Nephron progenitor cell (in vitro differentiated cells): Measurements from ENCODE around the gene GALK2.

ENCODE experiments used
- DNase-seq: peaks from one replicate; pipeline ENCODE4 v3.0.0; 2021
- H3K27ac Mint-ChIP-seq: 2 replicates; pipeline ENCODE4 v1.8.0; 2021; ENCODE audit warnings: mild to moderate bottlenecking, moderate library complexity, mixed read lengths
- H3K27me3 Mint-ChIP-seq: 2 replicates; pipeline ENCODE4 v1.8.0; 2021; ENCODE audit warnings: mild to moderate bottlenecking, low read depth, mixed read lengths; ENCODE audit not compliant: poor library complexity
- H3K36me3 Mint-ChIP-seq: 2 replicates; pipeline ENCODE4 v1.8.0; 2021; ENCODE audit warnings: low read depth, mixed read lengths
- H3K4me1 Mint-ChIP-seq: 2 replicates; pipeline ENCODE4 v1.8.0; 2021; ENCODE audit warnings: mixed read lengths
- H3K4me3 Mint-ChIP-seq: 2 replicates; pipeline ENCODE4 v1.8.0; 2021; ENCODE audit warnings: mild to moderate bottlenecking, moderate library complexity, mixed read lengths
- H3K9me3 Mint-ChIP-seq: 2 replicates; pipeline ENCODE4 v1.8.0; 2021; ENCODE audit warnings: mild to moderate bottlenecking, moderate library complexity, mixed read lengths
- TF ChIP-seq, protein P1 (sequence below): fragments of 200-600 bp; sonication (generic); IDR thresholded peaks from 2 replicates; pipeline ENCODE4 v1.5.0; 2021; ENCODE audit warnings: antibody characterized with exemption

The GALK2 gene

GRCh38 chr15:49235446-49236124 is 65.5 kb downstream of the GALK2 start:
- no peaks in the 10 kb centered on the region for H3K9me3 Mint-ChIP-seq
- H3K27me3 Mint-ChIP-seq = peaks cover 3% of the 10 kb centered on the region
- DNase-seq = peak; percentile 54
- peaks cover 30% of the 10 kb centered on the region for H3K4me1 Mint-ChIP-seq
- peak overlapping the region; percentile 3 for H3K27ac Mint-ChIP-seq
- peaks cover 26% of the 10 kb centered on the region for H3K36me3 Mint-ChIP-seq
- H3K4me3 Mint-ChIP-seq = no peak overlapping the region
- TF ChIP-seq, protein P1, sequence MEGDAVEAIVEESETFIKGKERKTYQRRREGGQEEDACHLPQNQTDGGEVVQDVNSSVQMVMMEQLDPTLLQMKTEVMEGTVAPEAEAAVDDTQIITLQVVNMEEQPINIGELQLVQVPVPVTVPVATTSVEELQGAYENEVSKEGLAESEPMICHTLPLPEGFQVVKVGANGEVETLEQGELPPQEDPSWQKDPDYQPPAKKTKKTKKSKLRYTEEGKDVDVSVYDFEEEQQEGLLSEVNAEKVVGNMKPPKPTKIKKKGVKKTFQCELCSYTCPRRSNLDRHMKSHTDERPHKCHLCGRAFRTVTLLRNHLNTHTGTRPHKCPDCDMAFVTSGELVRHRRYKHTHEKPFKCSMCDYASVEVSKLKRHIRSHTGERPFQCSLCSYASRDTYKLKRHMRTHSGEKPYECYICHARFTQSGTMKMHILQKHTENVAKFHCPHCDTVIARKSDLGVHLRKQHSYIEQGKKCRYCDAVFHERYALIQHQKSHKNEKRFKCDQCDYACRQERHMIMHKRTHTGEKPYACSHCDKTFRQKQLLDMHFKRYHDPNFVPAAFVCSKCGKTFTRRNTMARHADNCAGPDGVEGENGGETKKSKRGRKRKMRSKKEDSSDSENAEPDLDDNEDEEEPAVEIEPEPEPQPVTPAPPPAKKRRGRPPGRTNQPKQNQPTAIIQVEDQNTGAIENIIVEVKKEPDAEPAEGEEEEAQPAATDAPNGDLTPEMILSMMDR = peak; percentile 75

DNA sequence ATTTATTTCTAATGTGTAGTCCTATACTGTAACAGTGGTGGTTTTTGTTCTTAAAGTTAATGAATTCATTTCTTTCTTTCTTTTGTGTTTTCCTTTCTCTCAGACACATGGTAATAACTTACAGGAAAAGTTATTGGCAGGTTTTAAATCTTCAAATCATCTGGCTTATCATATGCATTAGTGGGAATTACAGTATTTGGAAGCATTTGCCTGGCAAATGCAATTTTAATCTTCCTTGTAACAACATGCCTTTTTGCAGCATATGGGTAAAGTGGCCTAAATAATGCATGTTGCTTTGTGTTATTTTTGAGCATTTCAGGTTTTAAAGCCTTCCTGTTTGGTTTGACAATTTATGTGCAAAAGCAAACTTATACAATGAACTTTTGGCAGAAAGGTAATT is 66.8 kb downstream of the GALK2 start:
- Mint-ChIP-seq H3K4me3 (no peak overlapping the region), H3K9me3 (no peaks in the 10 kb centered on the region), H3K36me3 (peaks cover 17% of the 10 kb centered on the region), H3K27ac (no peak overlapping the region), H3K27me3 (peaks cover 3% of the 10 kb centered on the region), H3K4me1 (peaks cover 30% of the 10 kb centered on the region)
- TF ChIP-seq, protein P1 = no peak
- DNase-seq = no peak

GRCh38 chr15:49238342-49238741 is 68.3 kb downstream of the GALK2 start:
- Mint-ChIP-seq H3K9me3 (no peaks in the 10 kb centered on the region), H3K27me3 (no peaks in the 10 kb centered on the region), H3K36me3 (peaks cover 18% of the 10 kb centered on the region), H3K4me1 (peaks cover 30% of the 10 kb centered on the region), H3K4me3 (no peak overlapping the region), H3K27ac (peak overlapping the region; percentile 49)
- DNase-seq = no peak
- TF ChIP-seq, protein P1 = no peak

- Mint-ChIP-seq H3K9me3 (no peaks in the 10 kb centered on the region), H3K36me3 (peaks cover 19% of the 10 kb centered on the region), H3K4me3 (no peak overlapping the region)
Measured at GRCh38 chr15:49239105-49239504, 69.1 kb downstream of the GALK2 start.

GRCh38 chr15:49242820-49243219 is 72.8 kb downstream of the GALK2 start:
- Mint-ChIP-seq H3K27ac (no peak overlapping the region), H3K4me3 (no peak overlapping the region), H3K9me3 (no peaks in the 10 kb centered on the region), H3K27me3 (no peaks in the 10 kb centered on the region), H3K36me3 (peaks cover 38% of the 10 kb centered on the region), H3K4me1 (peaks cover 14% of the 10 kb centered on the region)
- no peak for DNase-seq
- TF ChIP-seq, protein P1 = no peak

More at GRCh38 chr15:49239105-49239504, 69.1 kb downstream of the GALK2 start:
- no peak for DNase-seq
- H3K27ac Mint-ChIP-seq = peak overlapping the region; percentile 37
- H3K4me1 Mint-ChIP-seq = peaks cover 30% of the 10 kb centered on the region
- TF ChIP-seq, protein P1 = no peak
- H3K27me3 Mint-ChIP-seq = no peaks in the 10 kb centered on the region

GRCh38 chr15:49247556-49248110 is 77.6 kb downstream of the GALK2 start:
- Mint-ChIP-seq H3K36me3 (peaks cover 61% of the 10 kb centered on the region), H3K9me3 (no peaks in the 10 kb centered on the region), H3K27me3 (no peaks in the 10 kb centered on the region), H3K4me3 (no peak overlapping the region), H3K27ac (no peak overlapping the region), H3K4me1 (no peaks in the 10 kb centered on the region)
- TF ChIP-seq, protein P1 = no peak
- DNase-seq = no peak
